Measurements from ENCODE around the gene MVB12B. TPM values are rescaled to one million over a fixed set of nuclear protein-coding genes. Genes with fewer than 3 reads are reported as not detected.

The MVB12B gene
- total RNA-seq, 6 experiments from 2014 or later: 7.2 to 16.2 (median 9.1) TPM

GRCh38 chr9:126456441-126457174, 130.0 kb downstream of the MVB12B start:
- Histone ChIP-seq H3K27me3 (no peaks in the 10 kb centered on the region), H3K36me3 (no peaks in the 10 kb centered on the region), H3K27ac (no peak overlapping the region), H3K4me1 (no peaks in the 10 kb centered on the region), H3K9me3 (no peaks in the 10 kb centered on the region), H3K4me3 (no peak overlapping the region)
- WGBS (ENCODE audit: insufficient coverage, low coverage, low lambda C conversion rate, missing lambda C conversion rate): 86% methylated on average over 13 of the region's 16 CpGs
- intact Hi-C loops (cut with DNase I): no loop called here
- TF ChIP-seq CTCF (IDR thresholded peaks at IDR 0.05) (no peak), POLR2A (IDR thresholded peaks at IDR 0.05) (no peak)
- ATAC-seq (no peak), DNase-seq (peak in 1 of 3 donors; percentile 34)

DNA sequence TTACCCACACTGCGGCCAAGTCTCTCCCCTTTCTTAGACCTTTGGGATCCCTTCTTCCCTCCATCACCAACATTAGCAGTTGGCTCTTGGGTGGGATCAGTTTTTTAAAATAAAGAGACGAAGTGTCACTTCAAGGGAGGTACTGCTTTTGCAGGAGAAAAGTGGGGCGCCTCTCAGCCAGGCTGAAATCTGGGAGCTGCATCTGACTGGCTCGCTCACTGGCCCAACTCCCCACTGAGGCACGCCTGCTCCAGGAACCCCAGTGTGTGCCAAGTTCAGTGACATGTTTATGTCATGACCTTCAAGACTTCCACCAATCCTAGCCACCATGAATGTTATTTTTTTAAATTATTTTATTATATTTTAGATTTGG, 130.5 kb downstream of the MVB12B start:
- 89% methylated on average over 3 of the region's 5 CpGs for whole genome bisulfite sequencing (ENCODE audit: insufficient coverage, low coverage, low lambda C conversion rate, missing lambda C conversion rate)
- no peak for ATAC-seq
- Histone ChIP-seq H3K36me3 (no peaks in the 10 kb centered on the region), H3K4me3 (no peak overlapping the region), H3K27me3 (no peaks in the 10 kb centered on the region), H3K27ac (no peak overlapping the region), H3K9me3 (no peaks in the 10 kb centered on the region), H3K4me1 (no peaks in the 10 kb centered on the region)
- intact Hi-C loops (cut with DNase I): no loop called here
- DNase-seq: peak in 1 of 3 donors; percentile 14
- TF ChIP-seq POLR2A (IDR thresholded peaks at IDR 0.05) (no peak), CTCF (IDR thresholded peaks at IDR 0.05) (no peak)

DNA sequence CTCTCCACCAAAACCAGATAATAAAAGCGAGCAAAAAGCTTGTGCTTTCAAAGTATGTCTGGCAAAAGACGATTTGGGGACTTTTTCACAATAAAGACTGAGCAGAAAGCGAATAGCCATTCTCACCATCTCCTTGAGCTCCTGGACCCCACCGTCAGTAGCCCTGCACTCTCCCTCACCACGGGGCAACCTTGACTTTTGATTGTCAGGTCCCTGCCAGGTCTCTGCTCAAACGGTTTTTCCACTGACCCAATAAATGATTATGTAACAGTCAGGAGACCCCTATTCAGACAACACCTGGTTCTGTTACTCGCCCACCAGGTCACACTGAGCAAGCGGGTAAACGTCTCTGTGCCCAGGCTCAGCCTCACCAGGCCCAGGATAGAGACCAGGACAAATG, 131.3 kb downstream of the MVB12B start:
- TF ChIP-seq POLR2A (IDR thresholded peaks at IDR 0.05) (no peak), CTCF (IDR thresholded peaks at IDR 0.05) (no peak)
- Histone ChIP-seq H3K27ac (no peak overlapping the region), H3K9me3 (no peaks in the 10 kb centered on the region), H3K36me3 (no peaks in the 10 kb centered on the region), H3K4me1 (no peaks in the 10 kb centered on the region), H3K27me3 (no peaks in the 10 kb centered on the region), H3K4me3 (no peak overlapping the region)
- no peak for DNase-seq
- no peak for ATAC-seq
- 85% methylated on average over 4 of the region's 9 CpGs for WGBS (ENCODE audit: insufficient coverage, low coverage, low lambda C conversion rate, missing lambda C conversion rate)
- intact Hi-C loops (cut with DNase I): no loop called here

DNA sequence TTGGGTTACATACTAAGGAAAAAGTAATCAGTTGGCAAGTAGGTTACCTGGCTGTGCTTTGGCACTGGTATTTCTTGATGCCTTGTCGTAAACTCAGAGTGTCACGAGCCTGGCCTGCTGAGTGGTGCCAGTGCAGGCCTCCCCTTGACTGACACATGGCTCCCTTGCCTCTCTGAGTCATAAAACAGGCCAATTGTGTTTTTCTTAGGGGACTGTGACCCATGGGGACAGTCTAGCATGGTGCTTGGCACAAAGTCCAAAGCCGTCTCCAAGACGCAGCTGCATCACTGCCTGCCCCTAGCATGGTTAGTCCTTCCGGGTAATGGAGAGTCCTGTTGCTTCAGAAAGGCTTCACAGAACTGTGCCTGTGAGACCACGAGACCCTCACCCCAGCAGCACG, 132.5 kb downstream of the MVB12B start:
- H3K27me3 ChIP-seq: no peaks in the 10 kb centered on the region
- intact Hi-C loops (cut with DNase I): no loop called here
- no peak overlapping the region for H3K4me3 ChIP-seq
- WGBS (ENCODE audit: insufficient coverage, low coverage, low lambda C conversion rate, missing lambda C conversion rate): no CpG with 5 or more reads among the region's 7 CpGs
- H3K36me3 ChIP-seq: no peaks in the 10 kb centered on the region
- DNase-seq (no peak), ATAC-seq (no peak)
- TF ChIP-seq CTCF (IDR thresholded peaks at IDR 0.05): no peak
- H3K27ac ChIP-seq: no peak overlapping the region
- no peaks in the 10 kb centered on the region for H3K4me1 ChIP-seq
- H3K9me3 ChIP-seq: no peaks in the 10 kb centered on the region
